Measurements from ENCODE around the gene MTHFD2.

GRCh38 chr2:74177696-74178095, 20.7 kb upstream of the MTHFD2 start:
- TF ChIP-seq, protein P1, sequence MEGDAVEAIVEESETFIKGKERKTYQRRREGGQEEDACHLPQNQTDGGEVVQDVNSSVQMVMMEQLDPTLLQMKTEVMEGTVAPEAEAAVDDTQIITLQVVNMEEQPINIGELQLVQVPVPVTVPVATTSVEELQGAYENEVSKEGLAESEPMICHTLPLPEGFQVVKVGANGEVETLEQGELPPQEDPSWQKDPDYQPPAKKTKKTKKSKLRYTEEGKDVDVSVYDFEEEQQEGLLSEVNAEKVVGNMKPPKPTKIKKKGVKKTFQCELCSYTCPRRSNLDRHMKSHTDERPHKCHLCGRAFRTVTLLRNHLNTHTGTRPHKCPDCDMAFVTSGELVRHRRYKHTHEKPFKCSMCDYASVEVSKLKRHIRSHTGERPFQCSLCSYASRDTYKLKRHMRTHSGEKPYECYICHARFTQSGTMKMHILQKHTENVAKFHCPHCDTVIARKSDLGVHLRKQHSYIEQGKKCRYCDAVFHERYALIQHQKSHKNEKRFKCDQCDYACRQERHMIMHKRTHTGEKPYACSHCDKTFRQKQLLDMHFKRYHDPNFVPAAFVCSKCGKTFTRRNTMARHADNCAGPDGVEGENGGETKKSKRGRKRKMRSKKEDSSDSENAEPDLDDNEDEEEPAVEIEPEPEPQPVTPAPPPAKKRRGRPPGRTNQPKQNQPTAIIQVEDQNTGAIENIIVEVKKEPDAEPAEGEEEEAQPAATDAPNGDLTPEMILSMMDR (IDR thresholded peaks at IDR 0.05; ENCODE audit: borderline replicate concordance, extremely low read depth, low read length, poor library complexity, severe bottlenecking): no peak
- no peak for TF ChIP-seq EZH2 (IDR thresholded peaks at IDR 0.05; ENCODE audit: borderline replicate concordance, low read depth, low read length, severe bottlenecking)
